ENCODE measurements around the gene GID8.

GRCh38 chr20:62925076-62925419 is 12.9 kb upstream of the GID8 start:
- TF ChIP-seq CTCF (IDR thresholded peaks at IDR 0.05) = no peak
- no peak for TF ChIP-seq POLR2AphosphoS5 (IDR thresholded peaks at IDR 0.05)
